DMS53 (cell line): ENCODE data around the gene MEF2B.

ENCODE experiments used
- DNase-seq: peaks from one replicate; lab custom pipeline; 2025; lab: John Stamatoyannopoulos, UW

The MEF2B gene

DNA sequence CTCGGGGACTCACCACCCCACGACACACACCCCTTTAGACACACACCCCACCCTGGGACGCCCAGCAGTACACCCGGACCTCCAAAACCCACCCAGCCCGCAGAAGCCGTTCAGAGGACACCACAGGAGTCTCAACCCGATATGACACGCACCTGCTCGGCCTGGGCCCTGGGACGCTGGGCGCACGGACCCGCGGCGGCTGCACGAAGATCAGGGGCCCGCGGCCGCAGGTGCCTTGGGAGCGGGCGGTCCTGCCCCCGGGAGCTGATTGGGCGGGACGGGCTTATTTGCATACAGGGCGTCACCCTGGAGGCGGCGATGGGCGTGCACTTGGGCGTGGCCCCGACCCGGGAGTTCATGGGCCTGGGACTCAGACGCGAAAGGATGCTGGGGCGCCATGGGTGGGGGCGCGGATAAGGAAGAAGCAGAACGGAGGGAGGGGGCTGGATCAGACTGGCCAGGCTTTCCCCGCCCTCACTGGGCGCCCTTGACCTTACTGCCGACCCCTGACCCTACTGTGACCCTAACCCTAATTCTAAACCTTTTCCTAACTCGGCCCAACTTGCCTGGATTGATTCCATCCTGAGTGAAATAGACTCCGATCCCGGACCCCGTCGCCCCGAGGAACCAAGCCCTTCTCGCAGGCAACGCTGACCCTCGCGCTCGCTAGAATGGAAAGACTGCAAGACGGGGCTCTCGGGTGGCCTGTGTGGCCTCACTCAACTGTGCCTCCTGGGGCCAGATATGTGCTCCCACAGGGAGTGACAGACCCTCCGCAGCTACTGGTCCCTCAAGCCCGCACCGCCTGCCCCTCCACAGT, at the start of gene MEF2B:
TSS of gene MEF2B (minus strand) at position 211 of the 820 bp plus-strand sequence. CDS start 19,528 bp downstream, outside the sequence.
- DNase-seq: peak; percentile 89

DNA sequence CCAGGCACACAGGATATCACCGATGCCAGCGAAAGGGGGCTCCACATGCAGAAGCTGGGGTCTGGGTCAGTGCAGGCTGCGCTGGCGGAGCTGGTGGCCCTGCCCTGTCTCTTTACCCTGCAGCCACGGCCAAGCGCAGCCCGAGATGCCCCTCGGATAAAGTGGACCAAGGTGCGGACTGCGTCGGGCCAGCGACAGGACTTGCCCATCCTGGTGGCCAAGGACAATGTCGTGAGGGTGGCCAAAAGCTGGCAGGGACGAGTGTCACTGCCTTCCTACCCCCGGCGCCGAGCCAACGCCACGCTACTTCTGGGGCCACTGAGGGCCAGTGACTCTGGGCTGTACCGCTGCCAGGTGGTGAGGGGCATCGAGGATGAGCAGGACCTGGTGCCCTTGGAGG, 48.8 kb upstream of the MEF2B start:
- no peak for DNase-seq

DNA sequence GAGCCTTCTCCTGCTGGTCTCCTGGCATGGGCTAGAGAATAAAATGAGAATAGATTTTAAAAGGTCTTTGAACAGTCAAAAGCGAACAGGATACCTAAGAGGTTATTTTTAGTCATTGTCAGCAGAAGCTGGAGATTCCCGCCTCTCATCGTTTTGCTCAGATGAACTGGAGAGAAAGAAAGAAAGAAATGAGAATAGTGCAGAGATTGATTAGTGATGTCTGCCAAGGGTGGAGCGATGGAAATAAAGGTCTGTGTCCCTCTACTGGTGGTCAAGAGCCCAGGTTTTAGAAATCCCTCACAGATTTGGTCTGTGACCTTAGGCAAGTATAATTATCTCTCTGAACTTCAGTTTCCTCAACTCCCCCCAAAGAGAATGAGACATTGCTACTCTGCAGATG, 47.0 kb upstream of the MEF2B start:
- DNase-seq: peak; percentile 76

DNA sequence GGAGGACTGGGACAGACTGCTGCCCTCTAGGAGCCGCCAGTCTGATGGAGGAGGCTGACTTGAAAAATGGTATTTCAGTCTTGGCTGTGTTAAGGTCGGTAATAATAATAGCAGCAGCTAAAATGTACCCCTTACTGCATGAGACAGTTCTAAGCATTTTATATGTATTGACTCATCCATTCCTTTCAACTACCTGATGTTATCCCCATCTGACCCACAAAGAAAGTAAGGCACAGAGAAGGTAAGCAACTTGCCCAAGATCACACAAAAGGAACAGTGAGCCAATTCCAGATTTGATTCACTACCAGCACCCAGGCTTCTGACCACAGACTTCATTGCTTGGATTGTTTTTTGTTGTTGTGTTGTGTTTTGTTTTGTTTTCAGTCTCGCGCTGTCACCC, 45.7 kb upstream of the MEF2B start:
- no peak for DNase-seq

DNA sequence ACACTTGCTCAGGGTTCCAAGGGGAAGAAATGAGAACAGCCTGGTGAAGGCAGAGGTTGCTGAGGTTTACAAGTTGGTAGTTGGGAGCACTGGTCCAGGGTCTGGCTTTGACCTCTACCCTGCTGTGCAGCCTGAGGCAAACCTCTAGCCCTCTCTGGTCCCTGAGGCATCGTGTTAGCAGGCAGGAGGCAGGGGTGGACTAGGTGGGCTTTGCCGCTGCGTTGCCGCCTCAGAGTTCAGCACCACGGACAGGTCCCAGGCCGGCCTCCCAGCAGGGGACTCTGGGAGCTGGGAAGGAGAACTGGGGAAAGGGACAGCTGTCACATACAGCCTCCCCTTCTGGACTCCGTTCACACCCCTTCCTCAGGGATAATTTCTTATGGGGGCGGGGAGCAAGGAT, 44.8 kb upstream of the MEF2B start:
- peak; percentile 28 for DNase-seq

DNA sequence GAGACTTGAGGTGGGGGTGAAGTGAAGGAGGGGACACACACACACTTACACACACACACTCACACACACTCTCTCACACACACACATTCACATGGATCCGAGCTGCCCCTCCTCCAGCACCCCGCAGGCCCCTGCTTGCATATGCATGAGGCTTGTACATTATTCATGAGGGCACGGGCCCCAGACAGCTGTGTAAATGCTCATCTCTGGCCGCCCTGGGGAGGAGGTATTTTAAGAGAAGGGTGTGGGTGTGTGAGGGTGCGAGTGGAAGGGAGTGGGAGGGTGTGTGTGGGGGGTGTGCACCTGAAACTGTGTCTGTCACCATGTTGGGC, 44.1 kb upstream of the MEF2B start:
- peak; percentile 47 for DNase-seq

DNA sequence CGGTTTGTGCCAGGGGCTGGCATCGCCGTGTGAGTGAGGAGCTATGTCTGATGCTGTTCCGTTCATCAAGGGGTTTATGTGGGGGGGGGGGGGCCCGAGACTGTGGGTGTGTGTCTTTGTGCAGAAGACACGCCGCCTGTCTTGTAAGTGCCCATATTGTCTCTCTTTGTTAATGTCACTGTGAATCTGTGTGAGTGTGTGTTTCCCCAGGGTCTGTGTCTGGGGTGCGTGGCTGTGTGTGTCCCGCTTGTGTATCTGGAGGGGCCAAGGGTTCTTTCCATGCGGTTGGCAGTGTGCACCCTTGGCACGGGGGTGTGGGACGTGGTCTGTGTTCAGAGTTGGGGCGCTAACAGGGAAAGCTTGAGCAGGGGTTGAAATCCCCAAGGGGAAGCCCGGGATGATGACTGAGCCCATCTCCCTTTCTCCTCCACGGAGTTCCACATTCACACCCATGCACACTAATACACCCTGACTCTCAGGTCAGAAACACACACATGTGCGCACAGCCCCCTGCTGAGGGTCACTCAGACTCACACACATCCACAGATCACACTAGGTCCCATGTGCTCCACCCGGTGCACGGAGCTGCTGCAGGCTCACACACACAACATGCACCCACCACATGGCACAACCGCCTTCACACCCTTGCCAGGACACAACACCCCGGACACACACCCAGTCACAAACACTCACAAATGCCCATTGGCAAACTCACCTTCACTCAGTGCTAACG, 43.5 kb upstream of the MEF2B start:
- DNase-seq: no peak

DNA sequence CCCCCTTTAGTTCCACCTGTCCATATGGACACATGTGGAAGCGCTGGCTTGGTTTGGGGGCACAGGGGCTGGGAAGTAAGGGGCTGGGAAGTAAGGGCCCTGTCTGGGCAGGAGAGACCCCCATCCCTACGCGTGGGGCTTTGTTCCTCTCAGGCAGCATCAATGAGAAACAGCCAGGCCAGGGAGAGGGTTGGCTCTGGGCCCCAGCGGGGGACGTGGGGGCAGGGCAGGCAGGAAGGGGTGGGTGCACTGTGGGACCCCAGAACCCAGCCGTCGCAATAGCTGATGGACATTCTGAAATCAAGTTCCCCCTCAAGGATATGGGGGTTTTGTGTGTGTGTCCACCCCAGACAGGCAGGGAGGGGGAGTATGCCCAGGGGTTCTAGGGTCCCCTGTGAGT, 42.9 kb upstream of the MEF2B start:
- DNase-seq: no peak

DNA sequence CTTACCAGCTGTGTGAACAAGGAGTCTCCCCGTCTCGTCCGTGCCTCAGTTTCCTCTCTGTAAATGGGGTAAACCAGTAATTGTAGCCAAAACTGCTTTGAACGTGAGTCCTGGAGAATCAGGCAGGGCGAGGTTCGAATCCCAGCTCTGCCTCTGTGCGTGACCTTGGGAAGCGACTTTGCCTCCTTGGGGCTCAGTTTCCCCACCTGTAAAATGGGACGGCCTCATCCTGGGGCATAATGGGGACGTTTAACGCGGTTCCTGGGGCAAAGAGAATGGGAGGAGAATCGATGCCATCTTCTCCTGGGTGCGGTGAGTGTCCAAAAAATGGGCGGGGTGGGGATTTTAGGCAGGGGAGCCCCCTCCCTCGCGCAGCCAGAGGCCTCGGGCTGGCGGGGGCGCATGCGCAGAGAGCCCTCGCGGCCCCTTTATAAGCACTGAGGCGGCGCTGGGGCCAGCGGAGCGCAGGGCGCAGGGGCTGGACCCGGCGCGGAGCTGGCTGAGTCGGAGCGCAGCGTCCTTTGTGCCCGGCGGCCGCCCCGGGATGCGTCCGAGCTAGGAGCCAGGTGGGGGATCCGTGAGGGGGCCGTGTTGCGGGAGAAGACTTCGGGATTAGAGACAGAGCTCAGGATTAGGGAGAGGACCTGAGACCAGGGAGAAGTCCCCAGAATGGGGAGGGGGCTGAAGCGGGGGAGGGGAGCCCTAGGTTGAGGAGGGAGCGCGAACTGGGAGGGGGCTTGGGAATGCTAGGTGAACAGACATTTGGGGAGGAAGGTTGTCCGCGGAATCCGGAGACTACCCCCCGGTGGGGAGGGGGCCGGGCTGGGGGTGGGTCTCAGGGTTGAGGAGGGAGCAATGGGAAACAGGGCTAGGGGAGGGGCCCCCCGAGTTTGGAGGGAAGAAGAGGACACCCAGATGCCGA, 41.7 kb upstream of the MEF2B start, which contains the start of gene NCAN:
TSS of gene NCAN (plus strand) at position 460 of the 922 bp plus-strand sequence. CDS start 4,996 bp downstream, outside the sequence.
- DNase-seq: peak; percentile 49

DNA sequence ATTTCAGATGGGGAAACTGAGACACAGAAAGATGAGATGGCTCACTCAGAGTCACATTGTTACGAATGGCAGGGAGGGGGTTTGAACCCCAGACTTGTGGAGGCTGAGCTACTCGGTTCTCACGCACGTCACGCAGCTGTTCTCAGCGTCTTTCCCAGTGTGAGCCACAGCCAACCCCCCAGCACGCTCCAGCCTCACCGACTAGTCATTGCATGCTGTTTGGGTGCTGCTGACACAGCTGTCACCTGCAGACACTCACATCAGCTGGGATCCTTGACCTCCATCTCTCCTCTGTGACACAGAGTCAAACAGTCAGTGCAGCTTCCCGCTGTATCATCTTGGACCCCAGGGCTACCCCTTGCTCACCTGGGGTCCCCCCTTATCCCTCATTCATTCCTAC, 39.3 kb upstream of the MEF2B start:
- DNase-seq: peak; percentile 91

DNA sequence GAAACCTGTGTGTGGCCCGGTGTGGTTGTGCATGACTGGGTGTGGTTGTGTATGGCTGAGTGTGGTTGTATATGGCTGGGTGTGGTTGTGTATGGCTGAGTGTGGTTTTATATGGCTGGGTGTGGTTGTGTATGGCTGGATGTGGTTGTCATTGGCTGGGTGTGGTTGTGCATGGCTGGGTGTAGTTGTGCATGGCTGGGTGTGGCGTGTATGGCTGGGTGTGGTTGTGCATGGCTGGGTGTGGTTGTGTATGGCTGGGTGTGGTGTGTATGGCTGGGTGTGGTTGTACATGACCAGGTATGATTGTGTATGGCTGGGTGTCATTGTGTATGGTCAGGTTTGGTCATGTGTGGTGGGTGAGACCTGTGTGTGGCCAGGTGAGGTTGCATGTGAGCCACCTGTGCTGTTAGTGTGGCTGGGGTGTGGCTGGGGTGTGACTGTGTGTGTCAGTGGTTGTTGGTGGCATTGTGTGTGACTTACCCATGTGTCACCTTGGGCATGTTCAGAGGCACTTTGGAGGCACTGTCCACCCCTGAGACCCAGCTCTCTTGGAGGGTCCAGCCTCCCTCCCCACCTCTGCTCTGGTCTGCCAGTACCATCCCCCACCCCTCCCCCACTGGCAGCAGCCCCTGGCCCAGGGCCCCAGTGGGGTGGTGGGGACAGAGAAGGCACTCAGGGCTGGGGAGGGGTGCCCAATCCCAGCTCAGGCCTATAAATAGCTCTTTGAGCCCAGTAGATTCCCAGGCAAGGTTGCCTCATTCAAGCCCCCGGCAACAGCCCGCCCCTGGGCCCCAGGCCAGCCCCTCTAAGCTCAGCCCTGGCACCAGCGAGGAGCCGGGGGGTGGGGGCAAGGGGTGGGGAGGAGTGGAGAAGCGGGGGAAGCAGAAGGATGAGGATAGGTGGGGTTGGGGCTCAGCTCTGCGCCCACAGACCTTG, 37.8 kb upstream of the MEF2B start:
- no peak for DNase-seq

DNA sequence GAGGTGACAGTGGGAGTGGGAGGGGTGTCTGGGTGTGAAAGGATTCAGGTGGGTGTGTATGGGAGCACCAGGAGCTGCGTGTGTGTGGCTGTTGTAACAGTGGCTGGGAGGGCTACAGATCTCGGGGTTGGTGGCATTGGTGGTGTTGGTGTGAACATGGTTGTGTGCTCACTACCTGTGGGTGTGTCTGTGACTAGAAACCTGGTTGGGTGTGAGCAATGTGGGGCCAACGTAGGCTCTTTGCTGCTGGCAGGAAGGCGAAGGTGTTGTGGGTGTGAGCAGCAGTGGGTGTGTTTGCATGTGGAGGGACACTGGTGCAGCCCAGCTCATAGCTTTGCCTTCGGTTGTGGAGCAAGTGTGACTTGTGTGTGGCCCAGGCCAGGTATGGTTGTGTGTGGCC, 36.9 kb upstream of the MEF2B start:
- no peak for DNase-seq

DNA sequence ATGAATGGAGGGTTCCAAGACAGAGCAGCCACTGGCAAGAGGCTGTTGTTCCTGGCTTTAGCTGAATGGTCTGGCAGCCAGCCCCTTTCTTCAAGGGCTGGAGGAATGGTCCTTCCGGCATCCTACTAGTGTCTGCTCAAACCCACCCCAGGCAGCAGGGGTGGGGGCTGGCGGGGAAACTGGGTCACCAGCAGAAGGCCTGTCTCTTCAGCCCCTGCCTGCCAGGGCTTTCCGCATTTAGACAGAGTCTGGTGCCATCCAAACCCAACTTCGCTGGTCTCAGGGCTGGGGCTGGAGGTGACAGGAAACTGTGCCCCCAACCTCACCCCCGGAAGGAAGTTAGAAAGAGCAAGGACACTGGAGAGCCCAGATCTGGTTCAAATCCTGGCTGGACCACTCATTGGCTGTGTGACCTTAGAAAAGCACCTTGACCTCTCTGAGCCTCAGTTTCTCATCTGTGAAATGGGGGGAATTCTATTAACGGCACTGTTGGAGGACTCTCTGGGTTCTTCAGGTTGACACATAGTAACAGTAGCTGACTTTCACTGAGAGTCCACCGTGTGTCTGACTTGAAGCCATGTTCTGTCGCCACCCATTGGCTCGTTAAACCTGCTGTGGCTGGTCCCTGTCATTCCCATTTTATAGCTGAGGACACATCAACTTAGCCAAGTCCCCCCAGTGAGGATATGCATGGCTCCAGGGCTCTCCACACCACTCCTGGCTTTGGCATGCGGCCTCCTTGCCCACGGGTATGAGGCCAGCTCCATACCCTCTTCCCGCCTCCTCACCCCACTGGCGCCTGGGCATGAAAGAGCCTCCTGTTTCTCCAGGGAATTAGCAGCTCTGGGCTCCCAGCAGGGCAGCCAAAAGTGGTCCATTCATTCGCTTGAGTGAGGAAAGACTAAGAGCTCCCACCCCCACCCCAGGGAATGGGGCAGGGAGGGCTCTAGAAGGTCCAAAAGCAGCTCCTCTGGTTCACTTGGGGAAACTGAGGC, 35.6 kb upstream of the MEF2B start:
- DNase-seq: no peak

DNA sequence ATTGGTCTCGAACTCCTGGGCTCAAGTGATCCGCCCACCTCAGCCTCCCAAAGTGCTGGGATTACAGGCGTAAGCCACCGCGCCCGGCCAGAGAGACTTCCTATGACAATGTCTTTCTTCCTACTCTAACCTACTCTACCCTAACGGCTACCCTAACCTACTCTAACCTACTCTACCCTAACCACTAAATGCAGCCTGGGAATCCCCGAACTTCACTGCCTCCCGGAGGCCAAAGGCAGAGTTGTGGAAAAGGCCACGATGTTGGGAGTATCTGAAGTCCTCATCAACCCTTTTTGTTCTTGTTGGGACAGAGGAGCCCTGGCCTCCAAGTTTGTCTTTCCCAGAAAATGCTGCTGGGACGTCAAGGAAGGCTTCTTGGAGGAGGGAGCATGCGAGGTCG, 34.1 kb upstream of the MEF2B start:
- DNase-seq: no peak

DNA sequence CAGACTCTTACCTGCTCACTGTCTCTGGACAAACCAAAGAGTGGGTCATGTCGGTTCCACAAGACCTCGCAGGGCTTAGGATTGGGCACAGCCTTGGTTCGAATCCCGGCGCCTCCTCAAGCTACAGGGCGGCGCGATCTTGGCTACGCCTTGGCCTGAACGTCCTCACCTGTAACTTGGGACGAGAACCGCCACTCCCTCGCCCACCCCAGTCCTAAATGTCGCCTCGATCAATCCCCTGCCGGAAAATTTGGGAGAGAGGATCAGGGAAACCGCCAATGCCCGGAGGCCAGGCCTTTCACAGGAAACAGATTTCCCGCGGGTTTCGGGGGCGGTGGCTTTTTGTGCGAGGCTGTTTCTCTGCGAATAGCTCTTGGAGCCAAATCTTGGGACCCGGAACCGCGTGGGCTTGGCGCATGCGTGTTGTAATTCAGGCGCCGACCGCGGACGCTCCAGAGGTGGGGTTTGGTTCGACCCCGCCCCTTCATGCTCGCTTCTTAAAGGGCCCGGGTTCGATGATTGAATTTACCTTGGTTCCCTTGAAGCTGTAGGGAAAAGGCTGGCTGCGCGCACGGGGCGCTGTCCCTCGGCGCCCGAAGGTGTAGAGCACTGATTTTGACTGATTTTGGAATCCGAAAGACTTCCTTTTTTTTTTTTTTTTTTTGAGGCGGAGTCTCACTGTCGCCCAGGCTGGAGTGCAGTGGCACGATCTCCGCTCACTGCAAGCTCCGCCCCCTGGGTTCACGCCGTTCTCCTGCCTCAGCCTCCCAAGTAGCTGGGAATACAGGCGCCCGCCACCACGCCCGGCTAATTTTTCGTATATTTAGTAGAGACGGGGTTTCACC, 33.2 kb upstream of the MEF2B start, which contains the start of gene NR2C2AP:
TSS of gene NR2C2AP (minus strand) at position 403 of the 845 bp plus-strand sequence. CDS start at position 49, 354 bp downstream.
- DNase-seq: peak; percentile 91

DNA sequence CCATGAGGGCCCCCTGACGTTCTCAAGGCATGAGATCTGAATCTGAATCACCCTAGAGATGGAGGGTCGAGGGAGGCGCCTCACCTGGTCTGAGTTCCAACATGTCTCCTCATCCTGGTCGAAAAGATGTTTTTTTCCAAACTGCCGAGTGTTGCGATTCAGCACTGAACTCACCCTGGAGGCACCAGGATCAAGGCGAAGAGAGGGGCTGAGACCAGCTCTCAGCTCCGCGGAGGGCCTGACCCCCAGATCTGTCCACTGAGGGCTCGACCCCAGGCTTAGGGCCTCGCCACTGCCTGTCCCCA, 32.6 kb upstream of the MEF2B start:
- DNase-seq: peak; percentile 48

DNA sequence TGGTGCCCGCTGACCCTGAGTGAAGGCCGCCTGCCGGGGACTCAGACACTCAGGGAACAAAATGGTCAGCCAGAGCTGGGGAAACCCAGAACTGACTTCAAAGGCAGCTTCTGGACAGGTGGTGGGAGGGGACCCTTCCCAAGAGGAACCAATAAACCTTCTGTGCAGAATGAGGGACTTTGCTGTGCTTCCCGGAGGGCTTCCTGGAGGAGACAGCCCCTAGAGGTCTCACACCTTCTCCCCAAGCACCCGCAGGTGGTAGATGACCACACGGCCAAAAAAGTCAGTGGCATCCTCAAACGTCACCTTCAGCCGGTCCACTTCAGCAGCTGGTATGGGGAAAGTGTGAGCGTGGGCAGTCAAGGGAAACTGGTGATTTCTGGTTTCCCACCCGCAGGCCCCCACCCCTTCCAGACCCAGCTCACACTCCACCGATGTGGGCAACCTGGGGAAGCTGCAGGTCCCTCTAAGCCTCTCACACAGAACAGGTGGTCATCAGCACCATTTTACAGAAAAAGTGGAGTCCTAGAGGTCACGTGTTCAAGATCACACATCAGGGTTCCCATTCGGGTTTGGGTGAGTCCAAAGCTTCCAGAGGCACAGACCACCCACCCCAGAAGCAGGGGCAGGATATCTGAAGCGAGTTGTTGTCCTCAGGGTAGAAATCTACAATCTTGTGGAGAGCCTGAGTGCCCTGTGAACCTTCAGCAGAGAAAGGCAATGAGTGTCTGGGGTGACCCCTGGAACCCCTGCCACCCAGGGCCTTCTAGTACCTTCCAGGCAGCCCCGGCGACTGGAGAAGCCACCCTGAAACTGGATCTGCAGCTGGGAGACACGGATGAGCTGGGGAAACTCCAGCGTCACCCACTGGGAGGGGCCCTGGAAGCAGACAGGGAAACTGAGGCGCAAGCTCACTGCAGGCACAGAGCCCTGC, 31.9 kb upstream of the MEF2B start:
- DNase-seq: no peak

DNA sequence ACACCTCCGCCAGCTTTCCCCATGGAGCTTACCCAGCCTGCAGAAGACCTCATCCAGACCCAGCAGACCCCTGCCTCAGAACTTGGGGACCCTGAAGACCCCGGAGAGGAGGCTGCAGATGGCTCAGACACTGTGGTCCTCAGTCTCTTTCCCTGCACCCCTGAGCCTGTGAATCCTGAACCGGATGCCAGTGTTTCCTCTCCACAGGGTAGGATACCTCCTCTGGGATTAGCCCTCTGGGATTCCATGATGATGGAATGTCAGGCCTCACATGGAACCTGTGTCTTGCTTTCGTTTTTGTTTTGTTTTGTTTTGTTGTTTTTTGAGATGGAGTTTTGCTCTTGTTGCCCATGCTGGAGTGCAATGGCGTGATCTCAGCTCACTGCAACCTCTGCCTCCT, 23.9 kb upstream of the MEF2B start:
- DNase-seq: no peak
